HEK293 (cell line): Measurements from ENCODE around the gene PARD3B.

ENCODE experiments used
- CTCF ChIA-PET: fragments of 350-600 bp; formaldehyde crosslinking; extraction: SDS; loops from one replicate; lab custom pipeline; 2021; ENCODE audit warnings: antibody characterized with exemption; lab: Yijun Ruan, JAX
- POLR2A ChIA-PET: fragments of 300-600 bp; formaldehyde crosslinking; extraction: SDS; loops from one replicate; lab custom pipeline; 2020; ENCODE audit warnings: antibody characterized with exemption, inconsistent platforms; lab: Yijun Ruan, JAX
- H3K27ac ChIP-seq: fragments of 200-500 bp; sonication (Bioruptor generic); 2 replicates; pipeline ENCODE4 v1.5.1; 2014; ENCODE audit warnings: low read depth, low read length, control low read depth, inconsistent platforms; ENCODE audit errors: extremely low read depth
- H3K36me3 ChIP-seq, 2 experiments: fragments of 200-500 bp in 1 of 2; sonication (Bioruptor generic) in 1 of 2; 1 replicate in 1 of 2; 2 replicates in 1 of 2; pipeline ENCODE4 v1.5.1; 2014 to 2017; ENCODE audit warnings: inconsistent platforms in 2 of 2, low read length in 2 of 2; ENCODE audit not compliant: control insufficient read depth in 2 of 2, insufficient read depth in 1 of 2
- H3K4me1 ChIP-seq: fragments of 200-500 bp; sonication (Bioruptor generic); 2 replicates; pipeline ENCODE4 v1.5.1; 2014; ENCODE audit warnings: mild to moderate bottlenecking, low read length, inconsistent platforms; ENCODE audit not compliant: control insufficient read depth, insufficient read depth
- H3K4me3 ChIP-seq: 2 replicates; pipeline ENCODE4 v1.5.1; 2011; ENCODE audit warnings: low read depth, mild to moderate bottlenecking, control low read depth, low read length, moderate library complexity
- H3K9me3 ChIP-seq: fragments of 200-500 bp; sonication (Bioruptor generic); 2 replicates; pipeline ENCODE4 v1.5.1; 2014; ENCODE audit warnings: low read depth, low read length, inconsistent platforms; ENCODE audit not compliant: control insufficient read depth, insufficient read depth
- EGR2 ChIP-seq: fragments of 450-650 bp; formaldehyde crosslinking; IDR thresholded peaks from 2 replicates; pipeline ENCODE4 v1.5.1; 2016; ENCODE audit warnings: low read depth, missing biosample characterization, missing genetic modification characterization
- GFI1B ChIP-seq: fragments of 450-650 bp; formaldehyde crosslinking; IDR thresholded peaks from 2 replicates; pipeline ENCODE4 v1.5.1; 2016; ENCODE audit warnings: missing biosample characterization, missing genetic modification characterization
- GLI4 ChIP-seq: fragments of 450-650 bp; formaldehyde crosslinking; IDR thresholded peaks from 2 replicates; pipeline ENCODE4 v1.5.1; 2016; ENCODE audit warnings: missing biosample characterization, missing genetic modification characterization
- PRDM1 ChIP-seq: fragments of 450-650 bp; formaldehyde crosslinking; IDR thresholded peaks from 2 replicates; pipeline ENCODE4; 2016; ENCODE audit warnings: missing biosample characterization, missing genetic modification characterization
- REPIN1 ChIP-seq: fragments of 450-650 bp; formaldehyde crosslinking; IDR thresholded peaks from 2 replicates; pipeline ENCODE4 v1.5.1; 2017; ENCODE audit warnings: missing biosample characterization, missing genetic modification characterization, low read depth
- TRIM28 ChIP-seq: IDR thresholded peaks from 2 replicates; pipeline ENCODE4 v1.6.1; 2011; ENCODE audit warnings: low read length, control low read depth, borderline replicate concordance
- YY1 ChIP-seq: fragments of 450-650 bp; formaldehyde crosslinking; IDR thresholded peaks from 2 replicates; pipeline ENCODE4 v1.5.1; 2018; ENCODE audit warnings: missing biosample characterization, missing genetic modification characterization
- ZBTB17 ChIP-seq: fragments of 450-650 bp; formaldehyde crosslinking; IDR thresholded peaks from 2 replicates; pipeline ENCODE4 v1.5.1; 2016; ENCODE audit warnings: missing biosample characterization, missing genetic modification characterization
- ZNF133 ChIP-seq: fragments of 450-650 bp; formaldehyde crosslinking; IDR thresholded peaks from 2 replicates; pipeline ENCODE4 v1.5.1; 2016; ENCODE audit warnings: missing biosample characterization, missing genetic modification characterization
- ZNF138 ChIP-seq: fragments of 450-650 bp; formaldehyde crosslinking; IDR thresholded peaks from 2 replicates; pipeline ENCODE4 v1.5.1; 2016; ENCODE audit warnings: missing biosample characterization, missing genetic modification characterization, borderline replicate concordance
- ZNF157 ChIP-seq: fragments of 450-650 bp; formaldehyde crosslinking; IDR thresholded peaks from 2 replicates; pipeline ENCODE4 v1.5.1; 2016; ENCODE audit warnings: missing biosample characterization, missing genetic modification characterization
- ZNF169 ChIP-seq: fragments of 450-650 bp; formaldehyde crosslinking; IDR thresholded peaks from 2 replicates; pipeline ENCODE4 v1.5.1; 2016; ENCODE audit warnings: missing biosample characterization, missing genetic modification characterization
- ZNF175 ChIP-seq: fragments of 450-650 bp; formaldehyde crosslinking; IDR thresholded peaks from 2 replicates; pipeline ENCODE4 v1.5.1; 2016; ENCODE audit warnings: missing biosample characterization, missing genetic modification characterization
- ZNF19 ChIP-seq: fragments of 450-650 bp; formaldehyde crosslinking; IDR thresholded peaks from 2 replicates; pipeline ENCODE4; 2016; ENCODE audit warnings: missing biosample characterization, missing genetic modification characterization, low read depth
- ZNF214 ChIP-seq: fragments of 450-650 bp; formaldehyde crosslinking; IDR thresholded peaks from 2 replicates; pipeline ENCODE4 v1.5.1; 2017; ENCODE audit warnings: missing biosample characterization, mild to moderate bottlenecking, missing genetic modification characterization, borderline replicate concordance
- ZNF239 ChIP-seq: fragments of 450-650 bp; formaldehyde crosslinking; IDR thresholded peaks from 2 replicates; pipeline ENCODE4 v1.5.1; 2016; ENCODE audit warnings: missing biosample characterization, missing genetic modification characterization
- ZNF274 ChIP-seq, 2 experiments: fragments of 200-500 bp in 1 of 2; fragments of 450-650 bp in 1 of 2; sonication (Bioruptor generic) in 1 of 2; formaldehyde crosslinking in 1 of 2; IDR thresholded peaks; 2 replicates each; pipeline versions ENCODE4 v1.5.1 to v1.6.1; 2014 to 2016; ENCODE audit warnings: borderline replicate concordance in 1 of 2, inconsistent platforms in 1 of 2, low read length in 1 of 2, missing biosample characterization in 1 of 2, missing genetic modification characterization in 1 of 2
- ZNF311 ChIP-seq: fragments of 450-650 bp; formaldehyde crosslinking; IDR thresholded peaks from 2 replicates; pipeline ENCODE4 v1.5.1; 2017; ENCODE audit warnings: missing biosample characterization, missing genetic modification characterization, borderline replicate concordance
- ZNF366 ChIP-seq: fragments of 450-650 bp; formaldehyde crosslinking; conservative IDR thresholded peaks from 2 replicates; pipeline ENCODE4 v1.5.1; 2016; ENCODE audit warnings: missing biosample characterization, missing genetic modification characterization
- ZNF423 ChIP-seq: fragments of 450-650 bp; formaldehyde crosslinking; IDR thresholded peaks from 2 replicates; pipeline ENCODE4 v1.5.1; 2016; ENCODE audit warnings: missing biosample characterization, missing genetic modification characterization
- ZNF48 ChIP-seq: fragments of 450-650 bp; formaldehyde crosslinking; IDR thresholded peaks from 2 replicates; pipeline ENCODE4 v1.5.1; 2016; ENCODE audit warnings: missing biosample characterization, missing genetic modification characterization
- ZNF521 ChIP-seq: fragments of 450-650 bp; formaldehyde crosslinking; IDR thresholded peaks from 2 replicates; pipeline ENCODE4 v1.5.1; 2017; ENCODE audit warnings: missing biosample characterization, mild to moderate bottlenecking, missing genetic modification characterization
- ZNF530 ChIP-seq: fragments of 450-650 bp; formaldehyde crosslinking; IDR thresholded peaks from 2 replicates; pipeline ENCODE4 v1.5.1; 2016; ENCODE audit warnings: low read depth, missing biosample characterization, missing genetic modification characterization
- ZNF555 ChIP-seq: fragments of 450-650 bp; formaldehyde crosslinking; conservative IDR thresholded peaks from 2 replicates; pipeline ENCODE4 v1.5.1; 2017; ENCODE audit warnings: missing biosample characterization, mild to moderate bottlenecking, missing genetic modification characterization, inconsistent platforms
- ZNF629 ChIP-seq: fragments of 450-650 bp; formaldehyde crosslinking; IDR thresholded peaks from 2 replicates; pipeline ENCODE4 v1.5.1; 2017; ENCODE audit warnings: missing biosample characterization, missing genetic modification characterization
- ZNF658 ChIP-seq: fragments of 450-650 bp; formaldehyde crosslinking; IDR thresholded peaks from 2 replicates; pipeline ENCODE4; 2016; ENCODE audit warnings: missing biosample characterization, missing genetic modification characterization
- ZNF707 ChIP-seq: fragments of 450-650 bp; formaldehyde crosslinking; IDR thresholded peaks from 2 replicates; pipeline ENCODE4 v1.5.1; 2016; ENCODE audit warnings: missing biosample characterization, missing genetic modification characterization
- ZNF776 ChIP-seq: fragments of 450-650 bp; formaldehyde crosslinking; IDR thresholded peaks from 2 replicates; pipeline ENCODE4 v1.5.0; 2017; ENCODE audit warnings: missing biosample characterization, missing genetic modification characterization, borderline replicate concordance
- ZNF785 ChIP-seq: fragments of 450-650 bp; formaldehyde crosslinking; IDR thresholded peaks from 2 replicates; pipeline ENCODE4 v1.5.1; 2016; ENCODE audit warnings: missing biosample characterization, missing genetic modification characterization
- ZNF837 ChIP-seq: fragments of 450-650 bp; formaldehyde crosslinking; IDR thresholded peaks from 2 replicates; pipeline ENCODE4 v1.5.1; 2016; ENCODE audit warnings: missing biosample characterization, missing genetic modification characterization
- TF ChIP-seq, protein P1 (sequence below): fragments of 450-650 bp; formaldehyde crosslinking; IDR thresholded peaks from 2 replicates; pipeline ENCODE4 v1.5.1; 2017; ENCODE audit warnings: missing biosample characterization, missing genetic modification characterization
- TF ChIP-seq, protein P2 (sequence below): fragments of 450-650 bp; formaldehyde crosslinking; optimal IDR thresholded peaks from 2 replicates; pipeline ENCODE3; 2016; ENCODE audit warnings: missing biosample characterization, mild to moderate bottlenecking, missing genetic modification characterization

Gene PARD3B

DNA sequence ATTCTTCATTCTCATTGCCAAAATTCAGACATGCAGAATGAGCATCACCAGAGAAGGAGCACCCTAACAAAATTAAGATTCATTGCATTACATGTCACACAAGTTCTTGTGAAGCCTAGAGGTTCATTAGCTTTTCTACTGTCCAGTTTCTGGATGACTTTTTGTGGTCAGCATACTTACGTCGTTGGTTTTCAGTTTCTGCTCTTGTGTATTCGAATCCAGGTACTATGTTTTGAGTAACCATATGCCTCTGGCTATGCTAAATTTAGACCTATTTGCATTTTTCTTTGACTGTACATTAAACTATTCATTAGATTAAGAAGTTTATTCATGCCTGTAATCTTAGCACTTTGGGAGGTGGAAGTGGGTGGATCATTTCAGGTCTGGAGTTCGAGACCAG is 251.3 kb downstream of the PARD3B start:
- CTCF ChIA-PET = interaction anchor here (0.7 kb wide), 1 partner anchor 75 kb away, joined by 3 read pairs; no protein-coding TSS in a partner anchor
- Histone ChIP-seq H3K4me3 (no peak overlapping the region), H3K27ac (no peak overlapping the region), H3K4me1 (no peaks in the 10 kb centered on the region), H3K36me3 (no peaks in the 10 kb centered on the region), H3K9me3 (no peaks in the 10 kb centered on the region)
- POLR2A ChIA-PET = no interaction called here
- TF ChIP-seq ZNF175 (no peak), YY1 (tag by site-specific recombination) (no peak), ZNF19 (tag by site-specific recombination) (no peak), ZNF274 (IDR thresholded peaks at IDR 0.05; ENCODE audit: low read length) (no peak), ZNF274 (tag by site-specific recombination; IDR thresholded peaks at IDR 0.05; ENCODE audit: borderline replicate concordance) (no peak), ZNF785 (no peak), ZNF555 (tag by site-specific recombination) (no peak), ZNF521 (tag by site-specific recombination) (no peak), GLI4 (tag by site-specific recombination) (no peak), EGR2 (tag by site-specific recombination) (no peak), ZNF707 (no peak), ZBTB17 (tag by site-specific recombination) (no peak), REPIN1 (no peak), ZNF837 (tag by site-specific recombination) (no peak), TRIM28 (no peak), ZNF629 (tag by site-specific recombination) (no peak), ZNF48 (tag by site-specific recombination) (no peak), ZNF138 (tag by site-specific recombination) (no peak), GFI1B (tag by site-specific recombination) (no peak)
- TF ChIP-seq, protein P1, sequence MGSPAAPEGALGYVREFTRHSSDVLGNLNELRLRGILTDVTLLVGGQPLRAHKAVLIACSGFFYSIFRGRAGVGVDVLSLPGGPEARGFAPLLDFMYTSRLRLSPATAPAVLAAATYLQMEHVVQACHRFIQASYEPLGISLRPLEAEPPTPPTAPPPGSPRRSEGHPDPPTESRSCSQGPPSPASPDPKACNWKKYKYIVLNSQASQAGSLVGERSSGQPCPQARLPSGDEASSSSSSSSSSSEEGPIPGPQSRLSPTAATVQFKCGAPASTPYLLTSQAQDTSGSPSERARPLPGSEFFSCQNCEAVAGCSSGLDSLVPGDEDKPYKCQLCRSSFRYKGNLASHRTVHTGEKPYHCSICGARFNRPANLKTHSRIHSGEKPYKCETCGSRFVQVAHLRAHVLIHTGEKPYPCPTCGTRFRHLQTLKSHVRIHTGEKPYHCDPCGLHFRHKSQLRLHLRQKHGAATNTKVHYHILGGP (tag by site-specific recombination) = no peak

DNA sequence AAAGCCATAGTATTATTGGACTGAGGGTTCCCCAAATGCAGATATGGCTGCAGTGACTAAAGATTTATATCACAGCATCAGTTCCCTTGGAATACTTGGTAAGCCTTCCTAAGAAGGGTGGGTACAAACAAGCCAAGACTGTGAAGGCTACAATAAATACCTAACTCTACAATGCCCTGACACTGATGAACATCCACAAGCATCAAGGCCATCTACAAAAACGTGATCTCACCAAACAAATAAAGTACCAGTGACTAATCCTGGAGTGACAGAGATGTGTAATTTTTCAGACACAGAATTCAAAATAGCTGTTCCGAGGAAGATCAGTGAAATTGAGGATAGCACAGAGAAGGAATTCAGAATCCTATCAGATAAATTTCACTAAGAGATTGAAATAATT is 254.5 kb downstream of the PARD3B start:
- Histone ChIP-seq H3K36me3 (no peaks in the 10 kb centered on the region), H3K9me3 (no peaks in the 10 kb centered on the region), H3K4me1 (no peaks in the 10 kb centered on the region)
- TF ChIP-seq ZNF133 (no peak), ZNF239 (tag by site-specific recombination) (no peak), ZNF214 (tag by site-specific recombination) (no peak), ZNF658 (tag by site-specific recombination) (no peak), ZNF48 (tag by site-specific recombination) (no peak), REPIN1 (no peak), ZNF311 (tag by site-specific recombination) (no peak), ZNF776 (tag by site-specific recombination) (no peak), ZNF423 (tag by site-specific recombination) (no peak), ZNF157 (no peak), ZNF366 (no peak), ZNF169 (tag by site-specific recombination) (no peak), ZNF530 (tag by site-specific recombination) (no peak), PRDM1 (tag by site-specific recombination) (no peak)
- TF ChIP-seq, protein P2, sequence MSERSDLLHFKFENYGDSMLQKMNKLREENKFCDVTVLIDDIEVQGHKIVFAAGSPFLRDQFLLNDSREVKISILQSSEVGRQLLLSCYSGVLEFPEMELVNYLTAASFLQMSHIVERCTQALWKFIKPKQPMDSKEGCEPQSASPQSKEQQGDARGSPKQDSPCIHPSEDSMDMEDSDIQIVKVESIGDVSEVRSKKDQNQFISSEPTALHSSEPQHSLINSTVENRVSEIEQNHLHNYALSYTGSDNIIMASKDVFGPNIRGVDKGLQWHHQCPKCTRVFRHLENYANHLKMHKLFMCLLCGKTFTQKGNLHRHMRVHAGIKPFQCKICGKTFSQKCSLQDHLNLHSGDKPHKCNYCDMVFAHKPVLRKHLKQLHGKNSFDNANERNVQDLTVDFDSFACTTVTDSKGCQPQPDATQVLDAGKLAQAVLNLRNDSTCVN (tag by site-specific recombination) = no peak
- TF ChIP-seq, all 188 proteins: peak for 0
- no peak overlapping the region for H3K27ac ChIP-seq
- POLR2A ChIA-PET = no interaction called here
- CTCF ChIA-PET = no interaction called here
- no peak overlapping the region for H3K4me3 ChIP-seq
